Gastrocnemius medialis (tissue), 4 donors: ENCODE measurements around the gene ASB10.

Source experiments
- CTCF ChIP-seq, 5 experiments: fragments of 450-650 bp in 3 of 5; fragments of 200-600 bp in 2 of 5; sonication (generic) in 2 of 5; IDR thresholded peaks in 4 of 5; conservative IDR thresholded peaks in 1 of 5; 1 replicate in 4 of 5; 2 replicates in 1 of 5; pipeline ENCODE4 v1.5.1; 2016 to 2019; ENCODE audit warnings: antibody characterized with exemption in 5 of 5, mild to moderate bottlenecking in 3 of 5, moderate library complexity in 3 of 5
- POLR2A ChIP-seq, 2 donors: fragments of 450-650 bp; IDR thresholded peaks; one replicate each; pipeline ENCODE4 v1.6.1; 2017; ENCODE audit warnings: antibody characterized with exemption in 2 of 2, mild to moderate bottlenecking in 2 of 2, moderate library complexity in 2 of 2

- no peak for TF ChIP-seq CTCF (IDR thresholded peaks at IDR 0.05 in 4 of 5, conservative IDR thresholded peaks at IDR 0.05 in 1 of 5)
- TF ChIP-seq POLR2A (IDR thresholded peaks at IDR 0.05), result no peak
Measured at GRCh38 chr7:151129960-151130591, 57.0 kb downstream of the ASB10 start.
